ENCODE results near the gene WDR12.
"Not testable (repeated sequence)": the region's sequence is repeated elsewhere in the genome, so short reads cannot be mapped to it uniquely, and the experiment has no call there.

Gene WDR12

DNA sequence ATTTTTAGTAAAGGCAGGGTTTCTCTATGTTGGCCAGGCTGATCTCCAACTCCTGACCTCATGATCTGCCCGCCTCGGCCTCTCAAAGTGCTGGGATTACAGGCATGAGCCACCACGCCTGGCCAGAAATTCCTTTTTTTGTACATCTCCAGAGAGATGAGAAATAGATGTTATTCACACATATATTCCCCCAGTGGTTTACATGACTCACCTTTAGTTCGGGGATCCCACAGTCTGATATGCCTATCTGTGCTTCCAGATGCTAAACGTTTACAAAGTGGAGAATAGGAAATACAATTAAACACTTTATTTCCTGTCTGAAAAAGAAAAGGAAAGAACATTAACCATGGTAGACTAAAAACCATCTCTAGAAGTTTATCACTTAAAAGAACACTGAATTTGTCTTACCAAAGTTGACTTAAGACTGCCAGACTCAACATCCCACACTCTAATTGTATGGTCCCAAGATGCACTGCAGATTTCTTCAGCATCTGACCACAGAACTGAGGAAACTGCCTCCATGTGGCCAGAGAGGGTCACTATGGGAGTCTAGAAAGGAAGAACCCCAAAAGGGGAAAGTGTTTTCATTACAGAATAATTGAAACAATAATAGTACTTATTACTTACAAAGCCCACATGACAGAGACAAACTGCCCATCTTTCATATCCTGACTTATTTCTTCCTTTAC is 27.3 kb downstream of the WDR12 start:
- no peak for DNase-seq (ENCODE audit: low read depth in 3 of 3)

DNA sequence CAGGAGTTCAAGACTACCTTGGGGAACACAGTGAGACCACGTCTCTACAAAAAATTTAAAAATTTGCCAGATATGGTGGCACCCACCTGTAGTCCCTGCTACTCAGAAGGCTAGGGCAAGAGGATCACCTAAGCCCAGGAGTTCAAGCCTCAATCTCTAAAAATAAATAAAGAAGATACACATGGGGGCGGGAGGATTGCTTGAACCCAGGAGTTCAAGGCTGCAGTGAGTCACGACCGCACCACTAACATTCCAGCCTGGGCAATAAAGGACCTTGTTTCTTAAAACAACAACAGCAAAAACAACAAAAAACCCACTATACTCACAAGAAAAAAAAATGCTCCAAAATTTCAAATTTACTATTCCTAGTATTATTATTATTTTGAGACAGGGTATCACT is 29.9 kb downstream of the WDR12 start:
- no peak for DNase-seq (ENCODE audit: low read depth in 3 of 3)

DNA sequence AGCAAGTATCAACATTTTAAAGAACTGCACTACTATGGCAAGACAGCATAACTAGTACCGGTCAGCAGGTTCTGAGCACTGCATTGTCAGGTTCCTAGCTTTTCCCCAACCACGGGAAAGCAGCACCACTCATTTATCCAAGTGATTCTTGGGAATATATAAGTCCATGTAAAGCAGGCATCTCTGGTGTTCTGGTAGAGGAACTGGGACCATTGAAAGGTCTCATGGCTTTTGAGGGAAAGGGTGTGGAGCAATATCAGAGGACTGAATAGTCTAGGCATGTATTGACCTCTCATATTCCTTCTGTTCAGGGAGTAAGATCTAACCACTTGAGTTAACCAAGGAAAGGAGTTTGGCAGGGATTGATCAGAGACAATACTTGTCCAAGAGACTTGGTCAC is 33.8 kb downstream of the WDR12 start:
- DNase-seq (ENCODE audit: low read depth in 3 of 3), result no peak

DNA sequence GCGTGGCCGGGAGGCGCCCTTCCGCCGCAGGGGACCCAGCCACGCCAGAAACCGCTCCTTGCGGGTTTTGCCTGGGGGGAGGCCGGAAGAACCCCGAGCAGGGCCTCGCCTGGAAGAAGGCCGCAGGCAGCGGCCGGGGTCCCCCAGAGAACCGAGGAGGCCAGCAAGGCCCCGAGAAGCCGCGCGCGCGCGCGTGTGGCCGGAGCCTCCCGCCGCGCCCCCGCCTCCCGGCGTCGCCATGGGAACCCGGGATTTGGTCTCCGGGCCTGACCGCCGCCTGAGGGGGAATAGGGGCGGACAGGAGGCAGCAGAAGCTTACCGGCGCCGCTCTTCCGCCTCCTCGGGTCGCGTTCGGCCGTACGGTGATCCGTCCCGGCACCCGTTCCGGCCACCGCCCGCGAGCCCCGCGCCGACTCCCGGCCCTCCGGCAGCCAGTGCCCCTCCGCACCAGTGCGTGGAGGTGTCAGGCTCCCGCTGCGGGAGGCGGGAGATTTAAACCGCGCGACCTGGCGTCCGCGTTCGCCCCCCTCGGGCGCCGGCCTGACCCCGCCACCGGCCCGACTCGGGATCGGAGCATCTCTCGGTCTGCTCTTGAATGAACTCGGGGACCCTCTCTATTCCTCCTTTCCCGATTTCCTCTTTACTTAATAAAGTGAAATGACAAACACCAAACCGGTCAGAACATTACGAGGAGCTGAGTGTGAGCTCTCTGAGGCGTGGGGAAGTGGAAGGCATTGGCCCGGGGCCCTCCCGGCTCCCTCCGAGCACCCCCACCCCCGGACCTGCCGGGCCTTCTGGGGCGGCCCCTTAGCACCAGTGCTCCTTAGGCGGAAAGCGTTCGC is 40.0 kb downstream of the WDR12 start, which contains the start of gene ICA1L:
Gene ICA1L (minus strand): TSS at position 467 of the 842 bp plus-strand sequence. CDS start 42,757 bp downstream, outside the sequence.
- DNase-seq (ENCODE audit: low read depth in 3 of 3), result peak; percentile 21 to 41 (median 31)

DNA sequence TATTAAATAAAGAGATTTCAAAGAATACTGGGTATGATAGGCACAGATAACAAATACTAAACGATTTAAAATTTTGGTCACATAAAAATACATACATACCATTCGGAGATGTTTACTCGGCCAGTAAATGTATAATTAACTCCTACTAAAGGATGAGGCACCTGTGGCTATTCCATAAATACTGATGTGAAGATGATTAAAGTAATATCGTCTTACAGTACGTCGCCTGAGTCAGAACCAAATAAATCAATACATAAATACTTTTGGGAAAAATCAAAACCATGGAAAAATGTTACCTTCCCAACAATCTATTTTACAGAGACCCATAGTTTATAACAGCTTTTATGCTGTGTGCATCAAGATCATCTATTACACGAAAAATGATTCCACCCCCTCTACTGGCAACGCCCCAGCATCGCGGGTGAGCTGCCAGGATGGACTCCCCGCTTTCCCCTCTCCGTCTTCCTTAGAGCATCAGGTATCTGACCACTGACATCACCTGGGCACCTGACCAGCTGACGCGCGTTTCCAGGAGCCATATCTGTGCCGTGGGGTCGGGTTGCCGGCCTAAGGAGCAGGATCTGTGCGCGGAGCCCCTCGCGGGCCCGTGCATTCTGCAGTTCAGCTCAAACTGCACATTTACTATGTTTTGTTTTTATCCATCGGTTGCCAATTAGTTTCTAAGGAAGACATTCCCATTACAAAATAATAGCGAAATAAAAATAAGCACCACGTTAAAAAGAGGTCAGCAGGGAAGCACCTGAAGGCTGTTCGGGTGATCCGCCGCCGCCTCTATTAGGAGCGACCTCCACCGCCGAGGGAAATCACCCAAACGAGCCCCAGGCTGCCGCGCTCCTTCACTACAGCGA is 40.8 kb downstream of the WDR12 start:
- peak; percentile 29 to 46 (median 44) for DNase-seq (ENCODE audit: low read depth in 3 of 3)

DNA sequence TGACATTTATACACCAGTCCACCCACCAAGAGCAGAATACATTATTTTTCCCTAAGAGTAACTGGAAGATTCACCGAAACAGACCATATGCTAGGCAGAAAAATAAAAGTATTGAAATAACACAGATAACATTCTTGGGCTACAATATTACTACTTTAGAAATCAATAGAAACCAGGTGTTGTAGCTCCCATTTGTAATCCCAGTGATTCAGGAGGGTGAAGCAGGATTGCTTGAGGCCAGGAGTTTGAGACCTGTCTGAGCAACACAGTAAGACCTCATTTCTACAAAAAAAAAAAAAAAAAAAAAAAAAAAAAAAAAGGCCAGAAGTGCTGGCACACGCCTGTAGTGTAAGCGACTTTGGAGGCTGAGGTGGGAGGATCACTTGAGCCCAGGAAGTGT is 49.5 kb downstream of the WDR12 start:
- DNase-seq (ENCODE audit: low read depth in 3 of 3), result no peak

DNA sequence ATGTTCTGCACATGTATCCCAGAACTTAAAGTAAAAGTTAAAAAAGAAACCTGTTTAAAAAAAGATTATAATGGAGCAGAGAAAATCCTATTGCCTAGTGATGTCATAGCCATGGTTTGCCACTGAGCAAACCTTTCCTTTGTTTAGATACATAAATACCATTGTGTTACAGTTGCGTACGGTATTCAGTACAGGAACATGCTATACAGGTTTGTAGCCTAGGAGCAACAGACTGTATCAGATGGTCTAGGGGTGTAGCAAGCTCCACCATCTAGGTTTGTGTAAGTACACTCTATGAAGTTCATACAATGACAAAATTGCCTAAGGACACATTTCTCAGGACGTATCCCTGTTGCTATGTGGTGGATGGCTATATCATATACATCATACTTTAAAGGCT is 52.9 kb downstream of the WDR12 start:
- no peak for DNase-seq (ENCODE audit: low read depth in 3 of 3)

DNA sequence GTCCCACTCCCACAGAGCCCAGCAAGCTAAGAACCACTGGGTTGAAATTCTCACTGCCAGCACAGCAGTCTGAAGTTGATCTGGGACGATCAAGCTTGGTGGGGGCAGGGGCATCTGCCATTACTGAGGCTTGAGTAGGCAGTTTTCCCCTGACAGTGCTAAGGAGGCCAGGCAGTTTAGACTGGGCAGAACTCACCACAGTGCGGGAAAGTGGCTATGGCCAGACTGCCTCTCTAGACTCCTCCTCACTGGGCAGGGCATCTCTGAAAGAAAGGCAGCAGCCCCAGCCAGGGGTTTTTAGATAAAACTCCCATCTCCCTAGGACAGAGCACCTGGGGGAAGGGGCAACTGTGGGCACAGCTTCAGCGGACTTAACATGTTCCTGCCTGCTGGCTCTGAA is 62.1 kb downstream of the WDR12 start:
- not testable (repeated sequence) for DNase-seq (ENCODE audit: low read depth in 3 of 3)

DNA sequence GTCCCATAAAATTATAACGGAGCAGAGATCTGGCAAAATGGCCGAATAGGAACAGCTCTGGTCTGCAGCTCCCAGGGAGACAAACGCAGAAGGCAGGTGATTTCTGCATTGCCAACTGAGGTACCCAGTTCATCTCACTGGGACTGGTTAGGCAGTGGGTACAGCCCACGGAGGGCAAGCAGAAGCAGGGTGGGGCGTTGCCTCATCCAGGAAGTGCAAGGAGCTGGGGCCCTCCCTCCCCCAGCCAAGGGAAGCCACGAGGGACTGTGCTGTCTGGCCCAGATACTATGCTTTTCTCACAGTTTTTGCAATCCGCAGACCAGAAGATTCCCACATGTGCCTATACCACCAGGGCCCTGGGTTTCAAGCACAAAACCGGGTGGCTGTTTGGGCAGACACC is 62.7 kb downstream of the WDR12 start:
- no peak for DNase-seq (ENCODE audit: low read depth in 3 of 3)

DNA sequence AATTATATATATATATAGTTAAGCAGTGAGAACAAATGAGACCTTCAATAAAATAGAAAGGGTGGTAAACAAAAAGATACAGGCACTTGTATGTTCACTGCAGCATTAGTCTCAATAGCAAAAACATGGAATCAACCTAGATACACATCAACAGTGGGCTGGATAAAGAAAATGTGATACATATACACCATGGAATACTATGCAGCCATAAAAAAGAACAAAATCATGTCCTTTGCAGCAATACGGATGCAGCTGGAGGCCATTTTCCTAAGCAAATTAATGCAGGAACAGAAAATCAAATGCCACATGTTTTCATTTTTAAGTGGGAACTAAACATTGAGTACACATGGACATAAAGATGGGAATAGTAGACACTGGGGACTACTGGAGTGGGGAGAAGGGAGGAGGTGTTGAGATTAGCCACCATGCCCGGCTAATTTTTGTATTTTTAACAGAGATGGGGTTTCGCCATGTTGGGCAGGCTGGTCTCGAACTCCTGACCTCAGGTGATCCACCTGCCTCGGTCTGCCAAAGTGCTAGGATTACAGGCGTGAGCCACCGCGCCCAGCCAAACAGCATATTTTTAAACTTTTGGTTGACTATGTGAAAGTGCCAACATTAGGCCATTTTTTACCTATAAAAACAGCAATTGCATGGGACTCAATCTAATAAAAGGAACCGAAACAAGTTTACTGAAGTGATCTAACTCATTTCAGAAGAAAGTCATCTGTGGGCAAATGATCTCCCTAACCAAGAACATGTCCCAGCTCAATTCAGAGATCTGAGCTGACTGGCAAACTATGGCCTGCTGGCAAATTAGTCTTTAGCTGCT is 63.6 kb downstream of the WDR12 start:
- DNase-seq (ENCODE audit: low read depth in 3 of 3), result no peak

DNA sequence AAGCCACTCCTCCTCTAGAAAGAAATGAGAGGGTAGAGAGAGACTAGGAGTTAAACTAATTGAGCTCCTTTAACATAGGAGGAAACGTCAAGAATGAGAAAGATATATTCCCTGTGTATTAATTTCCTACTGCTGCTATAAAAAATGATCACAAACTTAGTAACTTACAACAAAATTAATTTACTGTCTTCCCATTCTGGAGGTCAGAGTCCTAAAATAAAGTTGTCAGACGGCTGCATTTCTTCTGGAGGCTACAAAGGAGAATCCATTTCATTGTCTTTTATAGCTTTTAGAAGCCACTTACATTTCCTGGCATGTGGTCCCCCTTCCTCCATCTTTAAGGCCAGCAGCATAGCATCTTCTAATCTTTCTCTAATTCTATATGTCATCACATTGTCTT is 66.8 kb downstream of the WDR12 start:
- no peak for DNase-seq (ENCODE audit: low read depth in 3 of 3)

DNA sequence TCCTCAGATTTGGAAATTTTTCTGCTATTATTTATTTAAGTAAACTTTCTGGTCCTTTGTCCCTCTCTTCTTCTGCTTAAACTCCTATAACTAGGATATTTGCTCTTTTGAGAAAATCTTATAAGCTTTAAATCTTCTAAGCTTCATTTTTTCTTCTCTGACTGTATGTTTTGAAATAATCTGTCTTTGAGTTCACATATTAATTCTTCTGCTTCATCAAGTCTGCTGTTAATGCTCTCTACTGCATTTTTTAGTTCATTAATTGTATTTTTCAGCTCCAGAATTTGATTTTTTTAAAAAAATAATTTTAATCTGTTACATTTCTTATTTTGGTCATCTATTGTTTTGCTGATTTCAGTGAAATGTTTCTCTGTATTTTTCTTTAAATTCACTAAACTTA is 68.8 kb downstream of the WDR12 start:
- DNase-seq (ENCODE audit: low read depth in 3 of 3), result no peak

DNA sequence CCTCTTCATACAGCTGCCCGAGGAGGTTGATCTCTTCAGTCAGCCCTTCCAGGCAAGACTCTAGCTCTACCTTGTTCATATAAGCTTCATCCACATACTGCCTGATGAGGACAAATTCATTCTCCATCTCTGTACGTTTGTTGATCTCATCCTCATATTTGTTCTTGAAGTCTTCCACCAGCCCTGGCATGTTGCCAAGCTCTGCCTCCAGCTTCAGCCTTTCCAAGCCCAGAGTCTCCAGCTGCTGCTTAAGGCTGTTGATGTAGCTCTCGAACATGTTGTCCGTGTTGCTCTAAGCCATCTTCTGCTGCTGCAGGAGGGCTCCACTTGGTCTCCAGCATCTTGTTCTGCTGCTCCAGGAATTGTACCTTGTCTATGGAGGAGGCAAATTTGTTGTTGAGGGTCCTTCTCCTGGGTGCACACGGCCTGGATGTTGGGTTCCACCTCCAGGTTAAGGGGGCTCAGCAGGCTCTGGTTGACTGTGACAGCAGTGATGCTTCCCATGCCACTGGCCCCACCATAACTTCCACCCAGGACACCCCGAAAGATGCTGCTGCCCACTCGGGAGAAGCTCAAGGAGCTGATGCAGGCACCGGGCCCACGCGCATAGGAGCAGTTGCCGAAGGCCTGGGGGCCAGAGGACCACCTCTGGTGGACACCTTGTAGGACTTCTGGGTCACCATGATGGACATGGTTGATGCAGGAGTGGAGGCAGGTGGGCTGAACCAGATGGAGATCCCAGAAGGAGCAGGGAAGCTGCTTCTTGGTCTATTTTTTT is 70.2 kb downstream of the WDR12 start:
- no peak for DNase-seq (ENCODE audit: low read depth in 3 of 3)

DNA sequence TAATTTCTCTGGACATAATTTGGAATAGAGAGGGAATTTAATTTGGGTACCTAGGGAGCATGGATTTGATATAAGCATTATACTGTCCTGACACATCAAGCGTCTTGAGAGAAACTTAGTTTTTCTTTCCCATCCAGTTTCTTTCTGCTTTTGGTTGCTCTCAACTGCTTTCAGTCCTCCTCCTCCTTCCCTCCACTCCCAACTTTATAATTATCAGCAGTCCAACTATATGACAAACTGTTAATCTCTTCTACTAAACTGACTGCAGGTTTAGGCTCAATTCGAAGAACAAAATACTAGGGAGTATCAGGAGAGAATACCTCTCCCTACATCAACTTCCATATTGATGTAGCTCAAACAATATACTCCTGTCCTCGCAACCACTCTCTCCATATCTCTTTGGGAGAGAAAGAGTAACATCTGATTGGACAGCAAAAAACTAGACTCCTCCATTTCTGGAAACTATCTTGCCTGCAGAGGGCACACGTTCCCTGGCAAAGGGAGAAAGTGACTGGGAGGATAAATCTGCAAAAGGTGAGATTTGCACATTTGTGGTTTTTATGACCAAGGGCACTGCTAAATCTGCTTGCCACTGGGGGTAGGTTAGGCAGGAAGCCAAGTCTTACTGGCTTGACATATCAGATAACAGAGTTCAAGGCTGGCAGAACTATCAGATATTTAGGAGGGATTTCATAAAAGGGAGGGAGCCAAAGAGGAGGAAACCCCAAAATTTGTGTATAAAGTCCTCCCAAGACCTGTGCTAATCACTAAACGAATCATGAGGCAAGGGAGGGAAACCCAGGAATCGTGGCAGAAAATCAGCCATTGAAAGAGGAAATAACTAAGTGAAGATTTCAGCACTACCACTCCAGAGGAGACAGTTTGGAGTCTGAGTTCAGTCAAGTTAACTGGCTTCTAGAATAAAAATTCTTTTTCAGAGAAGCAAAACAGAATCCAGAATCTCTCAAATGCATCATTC is 79.9 kb downstream of the WDR12 start:
- DNase-seq (ENCODE audit: low read depth in 3 of 3), result peak; percentile 12 to 21 (median 20)

DNA sequence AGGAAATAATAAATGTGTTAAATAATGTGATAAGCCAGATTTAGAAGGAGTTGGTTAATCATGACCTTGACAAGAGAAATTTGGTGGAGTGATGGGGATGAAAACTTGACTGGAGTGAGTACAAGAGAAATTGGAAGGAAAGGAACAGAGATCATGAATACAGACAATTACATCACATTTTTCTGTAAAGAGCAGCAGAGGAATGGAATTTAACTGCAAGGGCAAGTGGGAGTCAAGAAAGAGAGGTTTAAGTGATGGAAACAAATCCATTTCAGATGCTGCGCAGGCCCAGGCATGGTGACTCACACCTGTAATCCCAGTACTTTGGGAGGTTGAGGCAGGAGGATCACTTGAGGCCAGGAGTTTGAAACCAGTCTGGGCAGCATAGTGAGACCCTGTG is 86.6 kb downstream of the WDR12 start:
- no peak for DNase-seq (ENCODE audit: low read depth in 3 of 3)

Data from stimulated activated CD4-positive, alpha-beta T cell treated with anti-CD3 and anti-CD28 coated beads, TNF-alpha, amount 100 ng/mL, for 48 hours (primary cell).